Measurements from ENCODE around the gene KLK15. TPM values are rescaled to one million over a fixed set of nuclear protein-coding genes. Genes with fewer than 3 reads are reported as not detected.

Gene KLK15
- total and polyA plus RNA-seq, 10 of the 15 experiments (the other 5 are each of a cell fraction or from before 2014, with no cell fraction given): 0.04 to 0.08 TPM; not detected in 8

DNA sequence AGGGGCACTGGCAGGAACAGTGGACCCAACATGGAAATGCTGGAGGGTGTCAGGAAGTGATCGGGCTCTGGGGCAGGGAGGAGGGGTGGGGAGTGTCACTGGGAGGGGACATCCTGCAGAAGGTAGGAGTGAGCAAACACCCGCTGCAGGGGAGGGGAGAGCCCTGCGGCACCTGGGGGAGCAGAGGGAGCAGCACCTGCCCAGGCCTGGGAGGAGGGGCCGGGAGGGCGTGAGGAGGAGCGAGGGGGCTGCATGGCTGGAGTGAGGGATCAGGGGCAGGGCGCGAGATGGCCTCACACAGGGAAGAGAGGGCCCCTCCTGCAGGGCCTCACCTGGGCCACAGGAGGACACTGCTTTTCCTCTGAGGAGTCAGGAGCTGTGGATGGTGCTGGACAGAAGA is 44.0 kb upstream of the KLK15 start:
- no peaks in the 10 kb centered on the region for H3K9me3 ChIP-seq (replicated peaks; ENCODE audit: control insufficient read depth, insufficient read depth, low read length)
- CTCF ChIA-PET: interaction anchor here (1.9 kb wide), 1 partner anchor 28 kb away, joined by 6 read pairs; no protein-coding TSS in a partner anchor
- FAIRE-seq: no peak
- SMC1A ChIA-PET (ENCODE audit: uncharacterized antibody, unreplicated experiment): no interaction called here
- H3K9ac ChIP-seq (ENCODE audit: control insufficient read depth, insufficient read depth, low read length): no peak overlapping the region
- 0 out of 2 replicates have a peak overlapping the region, but pooled peaks have one; percentile 80 for H3K4me2 ChIP-seq (ENCODE audit: control insufficient read depth, insufficient read depth)
- H3K4me1 ChIP-seq (ENCODE audit: control insufficient read depth, insufficient read depth, low read length): peaks cover 25% of the 10 kb centered on the region
- H4K20me1 ChIP-seq (ENCODE audit: control insufficient read depth, insufficient read depth): no peaks in the 10 kb centered on the region
- no peaks in the 10 kb centered on the region for H3K79me2 ChIP-seq (ENCODE audit: control insufficient read depth, insufficient read depth, low read length)
- no peak for ATAC-seq
- no peak overlapping the region for H3K4me3 ChIP-seq
- no TSS peak for BruUV-seq (replicated peaks)
- POLR2A ChIA-PET: no interaction called here
- intact Hi-C loops (cut with micrococcal nuclease; ENCODE audit: unreplicated experiment): no loop called here
- 75% methylated on average over 5 of the region's 8 CpGs for WGBS (ENCODE audit: insufficient coverage, insufficient replicate concordance, low lambda C conversion rate, missing lambda C conversion rate)
- TF ChIP-seq WRNIP1 (IDR thresholded peaks at IDR 0.05; ENCODE audit: borderline replicate concordance, low read depth, low read length): no peak
- no peak for TF ChIP-seq NR2C2 (IDR thresholded peaks at IDR 0.05; ENCODE audit: borderline replicate concordance, control insufficient read depth, insufficient read length, low read depth)
- TF ChIP-seq MXI1 (IDR thresholded peaks at IDR 0.05; ENCODE audit: low read depth, low read length): no peak
- TF ChIP-seq TCF7 (IDR thresholded peaks at IDR 0.05; ENCODE audit: borderline replicate concordance): no peak
- TF ChIP-seq ZNF207 (IDR thresholded peaks at IDR 0.05; ENCODE audit: borderline replicate concordance): no peak
- TF ChIP-seq GATAD2B (conservative IDR thresholded peaks at IDR 0.05; ENCODE audit: low read depth): no peak
- no peaks in the 10 kb centered on the region for H3K36me3 ChIP-seq (ENCODE audit: control insufficient read depth in 2 of 2, insufficient read depth in 2 of 2, low read length in 1 of 2)
- DNase-seq (ENCODE audit: low read depth, low spot score): no peak
- RAD21 ChIA-PET (ENCODE audit: unreplicated experiment): interaction anchor here (1.2 kb wide), 1 partner anchor 45 kb away, joined by 3 read pairs; no protein-coding TSS in a partner anchor
- in situ Hi-C loops (cut with MboI): no loop called here
- no peaks in the 10 kb centered on the region for H3K27me3 ChIP-seq (replicated peaks in 1 of 2; ENCODE audit: control insufficient read depth in 2 of 2, insufficient read depth in 2 of 2, low read length in 1 of 2)
- H3K27ac ChIP-seq (ENCODE audit: control insufficient read depth, insufficient read depth): no peak overlapping the region
- H2AFZ ChIP-seq (ENCODE audit: control insufficient read depth, low read depth, low read length): 0 out of 2 replicates have a peak overlapping the region, but pooled peaks have one; percentile 94

DNA sequence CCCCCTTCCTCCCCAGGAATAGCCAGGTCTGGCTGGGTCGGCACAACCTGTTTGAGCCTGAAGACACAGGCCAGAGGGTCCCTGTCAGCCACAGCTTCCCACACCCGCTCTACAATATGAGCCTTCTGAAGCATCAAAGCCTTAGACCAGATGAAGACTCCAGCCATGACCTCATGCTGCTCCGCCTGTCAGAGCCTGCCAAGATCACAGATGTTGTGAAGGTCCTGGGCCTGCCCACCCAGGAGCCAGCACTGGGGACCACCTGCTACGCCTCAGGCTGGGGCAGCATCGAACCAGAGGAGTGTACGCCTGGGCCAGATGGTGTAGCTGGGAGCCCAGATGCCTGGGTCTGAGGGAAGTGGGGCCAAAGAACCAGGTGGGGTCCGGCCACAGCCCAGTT is 43.1 kb upstream of the KLK15 start:
- DNase-seq (ENCODE audit: low read depth, low spot score) (no peak), FAIRE-seq (no peak), ATAC-seq (peak; percentile 18; the same call in 2 of the 3 replicates)
- in situ Hi-C loops (cut with MboI) (no loop called here), intact Hi-C loops (cut with micrococcal nuclease; ENCODE audit: unreplicated experiment) (no loop called here)
- POLR2A ChIA-PET: no interaction called here
- H4K20me1 ChIP-seq (ENCODE audit: control insufficient read depth, insufficient read depth): no peaks in the 10 kb centered on the region
- H3K9ac ChIP-seq (ENCODE audit: control insufficient read depth, insufficient read depth, low read length): peak overlapping the region; percentile 16; the same call in 1 of the 2 replicates
- H2AFZ ChIP-seq (ENCODE audit: control insufficient read depth, low read depth, low read length): peak overlapping the region; percentile 94
- CTCF ChIA-PET: interaction anchor here (1.9 kb wide), 1 partner anchor 29 kb away, joined by 6 read pairs; no protein-coding TSS in a partner anchor
- no peak overlapping the region for H3K4me3 ChIP-seq
- no TSS peak for BruUV-seq (replicated peaks)
- H3K36me3 ChIP-seq (ENCODE audit: control insufficient read depth in 2 of 2, insufficient read depth in 2 of 2, low read length in 1 of 2): no peaks in the 10 kb centered on the region
- no peaks in the 10 kb centered on the region for H3K79me2 ChIP-seq (ENCODE audit: control insufficient read depth, insufficient read depth, low read length)
- H3K4me2 ChIP-seq (ENCODE audit: control insufficient read depth, insufficient read depth): peak overlapping the region; percentile 80; the same call in 1 of the 2 replicates
- H3K4me1 ChIP-seq (ENCODE audit: control insufficient read depth, insufficient read depth, low read length): peaks cover 25% of the 10 kb centered on the region
- RAD21 ChIA-PET (ENCODE audit: unreplicated experiment): interaction anchor here (1.2 kb wide), 1 partner anchor 45 kb away, joined by 3 read pairs; no protein-coding TSS in a partner anchor
- no peaks in the 10 kb centered on the region for H3K9me3 ChIP-seq (replicated peaks; ENCODE audit: control insufficient read depth, insufficient read depth, low read length)
- no peak overlapping the region for H3K27ac ChIP-seq (ENCODE audit: control insufficient read depth, insufficient read depth)
- SMC1A ChIA-PET (ENCODE audit: uncharacterized antibody, unreplicated experiment): no interaction called here
- H3K27me3 ChIP-seq (replicated peaks in 1 of 2; ENCODE audit: control insufficient read depth in 2 of 2, insufficient read depth in 2 of 2, low read length in 1 of 2): no peaks in the 10 kb centered on the region
- 76% methylated on average over 7 of the region's 7 CpGs for WGBS (ENCODE audit: insufficient coverage, insufficient replicate concordance, low lambda C conversion rate, missing lambda C conversion rate)
- TF ChIP-seq HDGF (IDR thresholded peaks at IDR 0.05): no peak
- no peak for TF ChIP-seq ZNF622 (IDR thresholded peaks at IDR 0.05)
- no peak for TF ChIP-seq IKZF1 (conservative IDR thresholded peaks at IDR 0.05)
- TF ChIP-seq SP1 (IDR thresholded peaks at IDR 0.05; ENCODE audit: low read depth, low read length): no peak
- no peak for TF ChIP-seq STAT1 (conservative IDR thresholded peaks at IDR 0.05)
- TF ChIP-seq, protein P1, sequence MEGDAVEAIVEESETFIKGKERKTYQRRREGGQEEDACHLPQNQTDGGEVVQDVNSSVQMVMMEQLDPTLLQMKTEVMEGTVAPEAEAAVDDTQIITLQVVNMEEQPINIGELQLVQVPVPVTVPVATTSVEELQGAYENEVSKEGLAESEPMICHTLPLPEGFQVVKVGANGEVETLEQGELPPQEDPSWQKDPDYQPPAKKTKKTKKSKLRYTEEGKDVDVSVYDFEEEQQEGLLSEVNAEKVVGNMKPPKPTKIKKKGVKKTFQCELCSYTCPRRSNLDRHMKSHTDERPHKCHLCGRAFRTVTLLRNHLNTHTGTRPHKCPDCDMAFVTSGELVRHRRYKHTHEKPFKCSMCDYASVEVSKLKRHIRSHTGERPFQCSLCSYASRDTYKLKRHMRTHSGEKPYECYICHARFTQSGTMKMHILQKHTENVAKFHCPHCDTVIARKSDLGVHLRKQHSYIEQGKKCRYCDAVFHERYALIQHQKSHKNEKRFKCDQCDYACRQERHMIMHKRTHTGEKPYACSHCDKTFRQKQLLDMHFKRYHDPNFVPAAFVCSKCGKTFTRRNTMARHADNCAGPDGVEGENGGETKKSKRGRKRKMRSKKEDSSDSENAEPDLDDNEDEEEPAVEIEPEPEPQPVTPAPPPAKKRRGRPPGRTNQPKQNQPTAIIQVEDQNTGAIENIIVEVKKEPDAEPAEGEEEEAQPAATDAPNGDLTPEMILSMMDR (IDR thresholded peaks at IDR 0.05 in 2 of 3, conservative IDR thresholded peaks at IDR 0.05 in 1 of 3; ENCODE audit: control insufficient read depth in 2 of 3, extremely low read depth in 1 of 3, insufficient read depth in 1 of 3, low read depth in 3 of 3, low read length in 3 of 3): no peak
- no peak for TF ChIP-seq RB1 (IDR thresholded peaks at IDR 0.05; ENCODE audit: borderline replicate concordance)
- TF ChIP-seq NFIC (IDR thresholded peaks at IDR 0.05; ENCODE audit: low read depth, low read length): no peak
- TF ChIP-seq WRNIP1 (IDR thresholded peaks at IDR 0.05; ENCODE audit: borderline replicate concordance, low read depth, low read length): no peak
